ENCODE data around the gene NPAS3.

Gene NPAS3

DNA sequence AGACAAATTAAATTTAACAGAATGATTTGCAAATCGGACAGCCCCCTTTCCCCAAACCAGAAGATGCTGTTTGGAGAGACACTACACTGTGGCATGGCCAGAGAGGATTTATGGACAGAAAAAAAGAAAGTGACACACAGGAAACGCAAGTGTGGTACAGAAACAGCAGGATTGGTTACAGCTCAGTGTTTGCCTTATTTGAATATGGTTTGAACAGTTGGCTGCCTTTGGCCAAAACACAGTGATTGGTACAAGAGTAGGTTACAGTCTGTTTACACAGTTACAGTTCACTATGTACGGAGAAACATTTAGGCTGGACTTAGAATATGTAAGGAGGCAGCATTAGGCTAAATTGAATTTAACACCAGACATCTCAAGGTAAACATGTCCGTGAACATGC is 335.3 kb downstream of the NPAS3 start:
- DNase-seq, result no peak

- DNase-seq, result no peak
Measured at GRCh38 chr14:33275879-33276278, 337.2 kb downstream of the NPAS3 start.

DNA sequence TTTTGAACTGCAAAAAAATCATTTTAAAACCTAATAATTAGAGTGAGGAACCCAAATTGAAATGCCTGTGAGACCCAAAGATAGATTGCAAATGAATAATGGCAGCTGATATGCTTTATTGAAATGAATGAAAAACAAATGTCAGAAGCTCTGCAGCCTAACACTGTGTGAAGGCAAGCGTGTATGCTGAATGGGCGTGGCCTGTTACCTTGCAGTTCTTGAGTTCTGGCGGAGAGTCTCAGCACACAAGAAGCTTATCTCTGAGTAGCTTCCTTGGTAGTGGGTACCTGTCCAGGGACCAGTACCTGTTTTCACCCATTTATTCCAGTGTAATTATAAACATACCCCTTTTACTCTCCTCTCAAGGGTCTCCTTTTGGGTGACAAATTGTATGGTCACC is 341.2 kb downstream of the NPAS3 start:
- no peak for DNase-seq

DNA sequence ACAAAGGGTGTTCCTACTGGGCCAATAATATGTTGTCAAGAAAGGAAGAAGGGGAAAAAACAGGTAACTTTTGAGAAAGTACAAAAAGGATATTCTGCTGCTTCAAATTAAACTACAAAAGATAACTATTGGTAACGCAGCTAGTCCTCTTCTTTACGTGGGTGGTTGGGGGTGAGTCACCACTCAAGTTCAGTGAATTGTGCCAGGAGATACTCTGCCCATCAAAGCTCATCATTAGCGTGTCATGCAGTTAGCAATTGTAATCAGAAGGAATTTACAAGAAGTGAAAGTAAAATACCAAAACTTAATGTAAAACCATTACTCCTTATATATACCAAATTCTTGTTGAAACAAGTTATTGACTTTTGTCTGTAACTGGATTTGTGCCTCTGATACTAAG is 342.0 kb downstream of the NPAS3 start:
- no peak for DNase-seq

DNA sequence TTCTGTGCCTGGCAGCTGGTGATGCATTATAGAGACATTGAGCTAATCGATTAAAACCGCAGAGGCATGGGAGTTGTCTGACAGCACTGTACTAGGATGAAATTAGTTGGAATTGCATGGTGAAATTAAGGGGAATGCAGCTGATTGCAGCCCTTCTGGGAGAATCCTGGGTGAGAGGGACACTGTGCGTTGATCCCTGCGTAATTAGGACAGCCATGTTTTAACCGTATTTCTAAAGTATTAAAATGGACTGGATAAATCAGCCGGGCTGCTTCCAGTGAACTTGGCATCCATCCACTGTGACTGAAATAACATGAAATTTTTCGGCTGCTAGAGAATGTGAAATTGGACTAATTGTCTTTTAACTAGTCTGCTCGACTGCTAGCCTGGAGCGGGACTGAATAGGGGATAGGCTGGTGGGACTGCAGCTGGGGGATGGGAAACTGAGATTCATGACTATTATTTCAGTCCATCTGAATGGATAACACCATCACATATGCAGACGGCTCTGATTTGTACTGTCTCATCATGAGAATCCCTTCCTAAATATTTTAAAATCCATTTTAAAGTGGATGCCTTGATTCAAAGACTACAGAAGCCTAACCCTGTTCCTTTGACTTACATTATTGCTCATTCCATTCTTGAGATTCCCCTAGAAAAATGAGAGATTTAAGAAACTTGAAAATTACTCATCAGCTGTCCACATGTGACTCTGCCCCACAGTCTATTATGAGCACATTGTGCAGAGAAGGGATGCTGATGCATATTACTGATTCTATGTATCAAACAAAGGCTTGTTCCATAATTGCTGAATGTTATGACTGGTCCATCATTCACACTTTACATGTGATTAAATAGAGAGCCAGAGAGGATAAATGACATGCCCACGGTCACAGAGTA is 343.9 kb downstream of the NPAS3 start:
- no peak for DNase-seq

GRCh38 chr14:33285902-33286700 is 347.4 kb downstream of the NPAS3 start:
- DNase-seq, result no peak

DNA sequence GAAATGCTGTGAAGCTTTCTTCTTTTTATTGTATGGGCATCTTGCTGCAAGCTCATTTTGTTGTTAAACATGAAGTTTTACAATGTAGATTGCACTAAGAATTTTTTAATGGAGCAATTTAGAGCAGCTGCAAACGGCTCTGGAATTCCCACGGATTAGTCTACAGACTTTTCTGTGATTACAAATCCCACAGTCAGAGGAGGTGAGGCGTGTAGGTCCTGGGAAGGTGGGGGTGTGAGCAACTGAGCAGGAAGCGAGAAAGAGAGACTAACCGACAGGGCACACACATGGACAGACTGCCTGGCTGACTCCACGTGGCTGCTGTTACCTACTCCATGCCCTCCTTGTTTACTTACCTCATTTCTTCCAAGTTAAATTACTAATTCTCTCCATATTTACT is 348.5 kb downstream of the NPAS3 start:
- DNase-seq, result no peak

- DNase-seq, result no peak
Measured at GRCh38 chr14:33290641-33291040, 352.0 kb downstream of the NPAS3 start.

DNA sequence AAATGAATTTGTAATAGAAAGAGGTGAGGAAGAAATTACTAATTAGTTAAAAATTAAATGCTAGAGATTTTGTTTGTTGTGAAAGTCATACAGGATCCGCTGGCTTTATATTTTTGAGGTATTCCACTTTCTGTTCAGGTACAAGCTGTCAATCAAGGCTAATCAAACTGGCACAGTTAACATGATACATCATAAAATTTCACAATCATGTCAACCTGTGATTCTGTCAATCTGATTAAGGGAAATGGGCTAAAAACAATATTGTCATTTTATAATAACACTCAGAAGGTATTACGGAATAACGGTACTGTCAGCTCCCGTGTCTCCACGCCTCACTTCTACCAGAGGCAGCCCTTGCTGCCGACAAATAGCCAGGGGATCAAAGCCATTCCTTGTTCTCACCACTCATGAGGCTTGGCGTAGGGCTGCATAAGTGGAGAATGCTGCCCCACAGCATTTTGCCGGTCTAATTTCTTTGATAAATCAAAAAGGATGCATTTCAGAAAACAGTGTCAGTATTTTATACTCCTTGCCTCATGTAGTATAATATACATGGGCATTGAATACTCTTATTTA is 352.9 kb downstream of the NPAS3 start:
- no peak for DNase-seq

DNA sequence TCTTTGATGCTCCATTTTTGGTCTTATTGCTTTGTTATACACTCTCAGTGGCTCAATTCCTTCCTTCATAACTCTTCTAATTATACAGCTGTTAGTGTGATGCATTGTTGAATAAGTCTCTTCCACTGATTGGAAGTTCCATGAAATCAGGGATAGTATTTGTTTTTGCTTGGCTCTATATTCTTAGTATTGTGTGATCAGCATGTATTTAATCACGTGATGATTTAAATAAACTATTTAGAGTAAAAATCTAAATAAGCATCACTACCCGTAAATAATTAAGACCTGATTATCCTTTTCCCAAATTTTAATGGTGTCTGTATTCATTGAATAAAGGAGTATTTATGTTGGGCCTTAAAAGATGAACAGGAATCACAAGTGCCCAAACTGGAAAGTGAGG is 355.7 kb downstream of the NPAS3 start:
- DNase-seq, result no peak

DNA sequence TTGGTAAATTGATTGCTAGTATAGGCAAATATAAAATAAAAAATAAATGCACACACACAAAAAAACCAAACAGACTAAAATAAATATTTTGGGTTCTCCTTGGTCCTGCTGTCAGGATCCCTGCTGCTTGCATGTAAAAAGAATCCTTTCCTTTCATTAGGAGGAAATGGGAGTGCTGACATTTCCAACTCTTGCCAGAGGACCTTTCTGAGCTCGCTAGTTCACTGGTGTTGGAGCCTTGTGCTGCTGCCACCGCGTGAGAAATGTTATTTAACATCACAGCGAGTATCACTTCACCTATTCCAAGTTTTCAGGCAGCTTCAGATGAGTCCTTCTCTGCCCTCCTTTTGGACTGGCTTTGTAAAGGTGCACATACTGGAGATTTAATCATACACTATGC is 358.9 kb downstream of the NPAS3 start:
- no peak for DNase-seq

DNA sequence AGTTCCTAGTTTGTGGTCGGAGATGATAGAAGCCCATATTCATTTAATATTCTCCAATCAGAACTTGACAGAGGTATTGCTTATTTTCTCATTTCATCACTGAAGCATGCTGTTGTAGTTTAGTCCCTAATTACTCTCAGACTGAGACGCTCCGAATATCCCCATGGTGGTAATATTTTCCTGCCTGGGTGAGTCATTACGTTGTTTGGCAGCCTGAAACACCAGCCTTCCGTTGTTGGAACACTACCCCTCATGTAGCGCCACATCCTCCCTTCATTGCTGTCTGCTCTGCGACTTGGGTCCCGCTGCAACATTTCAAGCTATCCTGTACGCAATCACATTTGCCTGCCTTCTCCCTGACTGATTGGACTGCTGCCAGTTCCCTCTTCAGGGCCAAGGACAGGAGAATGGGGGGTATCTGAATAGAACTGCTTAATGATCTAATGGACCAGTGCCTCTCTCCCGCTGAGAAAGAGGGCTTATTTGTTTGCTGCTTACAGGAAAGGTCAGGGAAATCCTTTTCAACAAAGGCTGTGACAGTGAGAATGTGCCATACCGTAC is 369.1 kb downstream of the NPAS3 start:
- DNase-seq, result peak; percentile 86

GRCh38 chr14:33309106-33309505 is 370.4 kb downstream of the NPAS3 start:
- DNase-seq, result no peak

DNA sequence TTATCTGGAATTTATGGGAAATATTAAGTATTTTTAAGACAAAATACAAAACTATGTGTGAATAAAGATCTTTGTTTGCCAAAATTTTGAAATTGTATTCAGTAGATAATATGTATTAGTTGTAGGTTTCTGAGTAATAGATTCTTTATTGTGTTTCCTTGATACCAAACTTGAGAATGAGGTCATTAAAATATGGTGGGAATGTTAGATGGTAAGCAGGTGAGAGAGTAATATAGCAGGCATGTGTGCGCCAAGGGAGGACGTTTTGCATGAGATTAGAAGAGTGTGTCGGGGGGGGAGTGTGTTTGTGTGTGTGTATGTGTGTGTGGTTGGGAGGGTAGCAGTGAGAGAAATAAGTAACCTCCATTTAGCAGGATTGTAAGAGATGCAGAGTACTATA is 376.5 kb downstream of the NPAS3 start:
- DNase-seq, result no peak

GRCh38 chr14:33315721-33316120 is 377.0 kb downstream of the NPAS3 start:
- DNase-seq, result no peak

- DNase-seq, result peak; percentile 47
Measured at GRCh38 chr14:33317675-33318074, 379.0 kb downstream of the NPAS3 start.

GRCh38 chr14:33323979-33324378 is 385.3 kb downstream of the NPAS3 start:
- no peak for DNase-seq

GRCh38 chr14:33331176-33331949 is 392.7 kb downstream of the NPAS3 start:
- no peak for DNase-seq

- no peak for DNase-seq
Measured at GRCh38 chr14:33332497-33332896, 393.8 kb downstream of the NPAS3 start.

- no peak for DNase-seq
Measured at GRCh38 chr14:33335366-33335765, 396.7 kb downstream of the NPAS3 start.

- no peak for DNase-seq
Measured at GRCh38 chr14:33342299-33342974, 403.8 kb downstream of the NPAS3 start.

GRCh38 chr14:33343016-33343415 is 404.3 kb downstream of the NPAS3 start:
- no peak for DNase-seq
